ENCODE results near the gene CFHR5. TPM values are rescaled to one million over a fixed set of nuclear protein-coding genes. Genes with fewer than 3 reads are reported as not detected.
A peak's percentile ranks its signal among the peaks of the same experiment; 100 is the strongest.
"Not testable (repeated sequence)": the region's sequence is repeated elsewhere in the genome, so short reads cannot be mapped to it uniquely, and the experiment has no call there.

The CFHR5 gene
- total RNA-seq, 1 donor from 2014 or later: not detected

- no peak for DNase-seq (ENCODE audit: low spot score)
- Mint-ChIP-seq H3K36me3 (ENCODE audit: low read depth, unreplicated experiment) (no peaks in the 10 kb centered on the region), H3K4me1 (ENCODE audit: unreplicated experiment) (no peaks in the 10 kb centered on the region), H3K4me3 (ENCODE audit: unreplicated experiment) (no peak overlapping the region), H3K9me3 (ENCODE audit: unreplicated experiment) (no peaks in the 10 kb centered on the region), H3K27ac (ENCODE audit: unreplicated experiment) (no peak overlapping the region), H3K27me3 (ENCODE audit: unreplicated experiment) (no peaks in the 10 kb centered on the region)
- TF ChIP-seq CTCF (IDR thresholded peaks at IDR 0.05; ENCODE audit: unreplicated experiment): no peak
Measured at GRCh38 chr1:196980859-196981258, 3.5 kb downstream of the CFHR5 start.

- not testable (repeated sequence) for H3K27ac Mint-ChIP-seq (ENCODE audit: unreplicated experiment); H3K9me3 Mint-ChIP-seq (ENCODE audit: unreplicated experiment); H3K4me1 Mint-ChIP-seq (ENCODE audit: unreplicated experiment); H3K4me3 Mint-ChIP-seq (ENCODE audit: unreplicated experiment); H3K27me3 Mint-ChIP-seq (ENCODE audit: unreplicated experiment); DNase-seq (ENCODE audit: low spot score); H3K36me3 Mint-ChIP-seq (ENCODE audit: low read depth, unreplicated experiment)
Measured at GRCh38 chr1:196982247-196982646, 4.9 kb downstream of the CFHR5 start.

GRCh38 chr1:196991919-196992651, 14.7 kb downstream of the CFHR5 start:
- H3K27me3 Mint-ChIP-seq (ENCODE audit: unreplicated experiment); H3K36me3 Mint-ChIP-seq (ENCODE audit: low read depth, unreplicated experiment); H3K9me3 Mint-ChIP-seq (ENCODE audit: unreplicated experiment); H3K27ac Mint-ChIP-seq (ENCODE audit: unreplicated experiment); H3K4me1 Mint-ChIP-seq (ENCODE audit: unreplicated experiment); H3K4me3 Mint-ChIP-seq (ENCODE audit: unreplicated experiment): not testable (repeated sequence)
- peak; percentile 26 for DNase-seq (ENCODE audit: low spot score)

- H3K4me3 Mint-ChIP-seq (ENCODE audit: unreplicated experiment): no peak overlapping the region
- no peaks in the 10 kb centered on the region for H3K27me3 Mint-ChIP-seq (ENCODE audit: unreplicated experiment)
- H3K4me1 Mint-ChIP-seq (ENCODE audit: unreplicated experiment): no peaks in the 10 kb centered on the region
- no peaks in the 10 kb centered on the region for H3K36me3 Mint-ChIP-seq (ENCODE audit: low read depth, unreplicated experiment)
- TF ChIP-seq CTCF (IDR thresholded peaks at IDR 0.05; ENCODE audit: unreplicated experiment): no peak
- no peak overlapping the region for H3K27ac Mint-ChIP-seq (ENCODE audit: unreplicated experiment)
- no peaks in the 10 kb centered on the region for H3K9me3 Mint-ChIP-seq (ENCODE audit: unreplicated experiment)
- DNase-seq (ENCODE audit: low spot score): no peak
Measured at GRCh38 chr1:196993916-196994315, 16.6 kb downstream of the CFHR5 start.

GRCh38 chr1:196997423-196997822, 20.1 kb downstream of the CFHR5 start:
- Mint-ChIP-seq H3K27ac (ENCODE audit: unreplicated experiment) (no peak overlapping the region), H3K36me3 (ENCODE audit: low read depth, unreplicated experiment) (no peaks in the 10 kb centered on the region), H3K27me3 (ENCODE audit: unreplicated experiment) (no peaks in the 10 kb centered on the region), H3K9me3 (ENCODE audit: unreplicated experiment) (no peaks in the 10 kb centered on the region), H3K4me3 (ENCODE audit: unreplicated experiment) (no peak overlapping the region), H3K4me1 (ENCODE audit: unreplicated experiment) (no peaks in the 10 kb centered on the region)
- TF ChIP-seq CTCF (IDR thresholded peaks at IDR 0.05; ENCODE audit: unreplicated experiment): no peak
- DNase-seq (ENCODE audit: low spot score): no peak

- TF ChIP-seq CTCF (IDR thresholded peaks at IDR 0.05; ENCODE audit: unreplicated experiment): no peak
- H3K9me3 Mint-ChIP-seq (ENCODE audit: unreplicated experiment): no peaks in the 10 kb centered on the region
- no peak for DNase-seq (ENCODE audit: low spot score)
- no peak overlapping the region for H3K27ac Mint-ChIP-seq (ENCODE audit: unreplicated experiment)
- no peaks in the 10 kb centered on the region for H3K36me3 Mint-ChIP-seq (ENCODE audit: low read depth, unreplicated experiment)
- no peaks in the 10 kb centered on the region for H3K4me1 Mint-ChIP-seq (ENCODE audit: unreplicated experiment)
- H3K4me3 Mint-ChIP-seq (ENCODE audit: unreplicated experiment): no peak overlapping the region
- no peaks in the 10 kb centered on the region for H3K27me3 Mint-ChIP-seq (ENCODE audit: unreplicated experiment)
Measured at GRCh38 chr1:197001828-197002227, 24.5 kb downstream of the CFHR5 start.

Measured in endothelial cell (in vitro differentiated cells).